Gastroesophageal sphincter (tissue), 4 donors: ENCODE measurements around the gene VPS35L. TPM values are rescaled to one million over a fixed set of nuclear protein-coding genes. Genes with fewer than 3 reads are reported as not detected.

Experiments used
- ATAC-seq: fragments of 150-250 bp; one replicate; pipeline ENCODE4 v1.9.1; 2016; ENCODE audit warnings: mild to moderate bottlenecking, moderate library complexity
- H3K27ac ChIP-seq, 4 donors: fragments of 200-600 bp; sonication (generic) in 3 of 4; 1 replicate in 3 of 4; 2 replicates in 1 of 4; pipeline ENCODE4 v1.5.1; 2016 to 2019
- H3K27me3 ChIP-seq: fragments of 200-600 bp; sonication (generic); one replicate; pipeline ENCODE4 v1.5.1; 2019
- H3K36me3 ChIP-seq, 2 donors: fragments of 200-600 bp; sonication (generic); one replicate each; pipeline ENCODE4 v1.5.1; 2019; ENCODE audit warnings: control low read depth in 1 of 2
- H3K4me1 ChIP-seq, 3 donors: fragments of 200-600 bp; sonication (generic); 1 replicate in 2 of 3; 2 replicates in 1 of 3; pipeline ENCODE4 v1.5.1; 2016 to 2019; ENCODE audit warnings: control low read depth in 2 of 3
- H3K4me3 ChIP-seq, 2 donors: fragments of 200-600 bp; sonication (generic); one replicate each; pipeline ENCODE4 v1.5.1; 2019; ENCODE audit warnings: mild to moderate bottlenecking in 1 of 2, moderate library complexity in 1 of 2
- H3K9me3 ChIP-seq, 3 donors: fragments of 200-600 bp; sonication (generic); one replicate each; pipeline ENCODE4 v1.5.1; 2017 to 2019; ENCODE audit warnings: control low read depth in 2 of 3
- EP300 ChIP-seq: sonication (generic); formaldehyde crosslinking; IDR thresholded peaks from one replicate; pipeline ENCODE4 v1.6.1; 2017; ENCODE audit warnings: antibody characterized with exemption, mild to moderate bottlenecking
- POLR2A ChIP-seq, 2 donors: fragments of 450-650 bp; IDR thresholded peaks; one replicate each; pipeline ENCODE4 v1.6.1; 2017; ENCODE audit warnings: antibody characterized with exemption in 2 of 2, mild to moderate bottlenecking in 2 of 2, moderate library complexity in 1 of 2
- POLR2AphosphoS5 ChIP-seq: sonication (generic); formaldehyde crosslinking; IDR thresholded peaks from one replicate; pipeline ENCODE4 v1.6.1; 2017; ENCODE audit warnings: antibody characterized with exemption
- WGBS, 2 donors: methylation state at CpG; one replicate each; pipeline ENCODE4 v1.1.5; 2018; ENCODE audit warnings: low coverage in 1 of 2; 5-methylcytosine and 5-hydroxymethylcytosine counted together
- total RNA-seq, 4 donors: library from RNA; depleted of rRNA; stranded (reverse); fragments of >200 nt; gene quantifications; one replicate each; pipeline ENCODE4 v1.1.0, GENCODE V29; 2016
- TF ChIP-seq, protein P1 (sequence below), 4 experiments: fragments of 200-600 bp in 2 of 4; fragments of 450-650 bp in 2 of 4; sonication (generic) in 1 of 4; IDR thresholded peaks; one replicate each; pipeline ENCODE4 v1.5.1; 2017 to 2019; ENCODE audit warnings: antibody characterized with exemption in 4 of 4, mild to moderate bottlenecking in 2 of 4, moderate library complexity in 2 of 4

Gene VPS35L
- total RNA-seq, 4 donors from 2014 or later = 39.0 to 59.6 (median 46.9) TPM

DNA sequence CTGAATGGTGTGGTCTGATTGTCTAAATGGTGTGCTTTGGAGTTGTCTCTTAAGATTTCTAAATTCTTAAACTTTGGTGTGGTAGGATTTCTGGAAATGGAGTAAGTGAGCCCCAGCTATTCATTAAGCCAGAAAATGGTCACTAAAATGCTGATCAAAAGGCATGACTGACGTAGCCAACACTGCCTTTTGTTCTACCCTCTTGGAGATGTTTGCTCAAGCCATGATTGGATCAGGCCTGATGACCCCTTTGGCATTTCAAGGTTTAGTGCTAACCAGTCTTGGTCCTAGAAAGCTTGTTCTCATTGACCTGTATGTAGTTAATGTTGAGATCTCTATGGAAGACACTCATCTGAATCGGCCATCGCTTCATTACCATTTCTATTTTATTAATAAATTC is 94.5 kb downstream of the VPS35L start:
- ATAC-seq = no peak
- H3K4me1 ChIP-seq = peaks cover 0 to 11% (median 0%) of the 10 kb centered on the region in 3 donors
- WGBS, 2 donors = 97 to 100% methylated on average over 2 to 3 of the region's 3 CpGs
- no peaks in the 10 kb centered on the region for H3K27me3 ChIP-seq
- H3K27ac ChIP-seq = no peak overlapping the region
- H3K9me3 ChIP-seq = no peaks in the 10 kb centered on the region
- TF ChIP-seq, protein P1, sequence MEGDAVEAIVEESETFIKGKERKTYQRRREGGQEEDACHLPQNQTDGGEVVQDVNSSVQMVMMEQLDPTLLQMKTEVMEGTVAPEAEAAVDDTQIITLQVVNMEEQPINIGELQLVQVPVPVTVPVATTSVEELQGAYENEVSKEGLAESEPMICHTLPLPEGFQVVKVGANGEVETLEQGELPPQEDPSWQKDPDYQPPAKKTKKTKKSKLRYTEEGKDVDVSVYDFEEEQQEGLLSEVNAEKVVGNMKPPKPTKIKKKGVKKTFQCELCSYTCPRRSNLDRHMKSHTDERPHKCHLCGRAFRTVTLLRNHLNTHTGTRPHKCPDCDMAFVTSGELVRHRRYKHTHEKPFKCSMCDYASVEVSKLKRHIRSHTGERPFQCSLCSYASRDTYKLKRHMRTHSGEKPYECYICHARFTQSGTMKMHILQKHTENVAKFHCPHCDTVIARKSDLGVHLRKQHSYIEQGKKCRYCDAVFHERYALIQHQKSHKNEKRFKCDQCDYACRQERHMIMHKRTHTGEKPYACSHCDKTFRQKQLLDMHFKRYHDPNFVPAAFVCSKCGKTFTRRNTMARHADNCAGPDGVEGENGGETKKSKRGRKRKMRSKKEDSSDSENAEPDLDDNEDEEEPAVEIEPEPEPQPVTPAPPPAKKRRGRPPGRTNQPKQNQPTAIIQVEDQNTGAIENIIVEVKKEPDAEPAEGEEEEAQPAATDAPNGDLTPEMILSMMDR (IDR thresholded peaks at IDR 0.05) = no peak
- no peak for TF ChIP-seq POLR2A (IDR thresholded peaks at IDR 0.05)
- TF ChIP-seq POLR2AphosphoS5 = no peak
- TF ChIP-seq EP300 = no peak
- peaks cover 0 to 94% of the 10 kb centered on the region in 2 donors for H3K36me3 ChIP-seq
- H3K4me3 ChIP-seq = no peak overlapping the region

- ATAC-seq = no peak
- Histone ChIP-seq H3K4me1 (no peaks in the 10 kb centered on the region), H3K4me3 (no peak overlapping the region), H3K9me3 (no peaks in the 10 kb centered on the region), H3K36me3 (peaks cover 0 to 96% of the 10 kb centered on the region in 2 donors), H3K27ac (no peak overlapping the region), H3K27me3 (no peaks in the 10 kb centered on the region)
- 80 to 88% methylated on average over 5 of the region's 9 CpGs for WGBS, 2 donors
- TF ChIP-seq EP300 (no peak), POLR2AphosphoS5 (no peak), POLR2A (IDR thresholded peaks at IDR 0.05) (no peak)
- TF ChIP-seq, protein P1 (IDR thresholded peaks at IDR 0.05) = no peak
These were observed 98.6 kb downstream of the VPS35L start for GRCh38 chr16:19654147-19654546.

GRCh38 chr16:19655242-19655777 is 99.8 kb downstream of the VPS35L start:
- WGBS, 2 donors = 83 to 85% methylated on average over 6 of the region's 9 CpGs
- H3K27ac ChIP-seq = no peak overlapping the region
- H3K27me3 ChIP-seq = no peaks in the 10 kb centered on the region
- peaks cover 0 to 90% of the 10 kb centered on the region in 2 donors for H3K36me3 ChIP-seq
- H3K9me3 ChIP-seq = no peaks in the 10 kb centered on the region
- no peaks in the 10 kb centered on the region for H3K4me1 ChIP-seq
- TF ChIP-seq POLR2AphosphoS5 (no peak), EP300 (no peak)
- no peak overlapping the region for H3K4me3 ChIP-seq
- ATAC-seq = no peak

- Histone ChIP-seq H3K4me3 (no peak overlapping the region), H3K27me3 (no peaks in the 10 kb centered on the region), H3K4me1 (no peaks in the 10 kb centered on the region), H3K36me3 (peaks cover 0 to 83% of the 10 kb centered on the region in 2 donors), H3K9me3 (no peaks in the 10 kb centered on the region), H3K27ac (no peak overlapping the region)
- ATAC-seq = no peak
- WGBS, 2 donors = 52 to 92% methylated on average over 2 to 3 of the region's 4 CpGs
- TF ChIP-seq EP300 (no peak), POLR2A (IDR thresholded peaks at IDR 0.05) (no peak), POLR2AphosphoS5 (no peak)
- TF ChIP-seq, protein P1 (IDR thresholded peaks at IDR 0.05) = no peak
These were observed 102.3 kb downstream of the VPS35L start for GRCh38 chr16:19657831-19658230.

- Histone ChIP-seq H3K4me1 (no peaks in the 10 kb centered on the region), H3K27me3 (no peaks in the 10 kb centered on the region), H3K4me3 (no peak overlapping the region), H3K36me3 (peaks cover 0 to 71% of the 10 kb centered on the region in 2 donors), H3K27ac (no peak overlapping the region), H3K9me3 (no peaks in the 10 kb centered on the region)
- no peak for TF ChIP-seq POLR2AphosphoS5
- no peak for TF ChIP-seq EP300
- no peak for TF ChIP-seq POLR2A (IDR thresholded peaks at IDR 0.05)
- TF ChIP-seq, protein P1 (IDR thresholded peaks at IDR 0.05) = no peak
- WGBS, 2 donors = 85 to 100% methylated on average over 1 of the region's 1 CpG
- no peak for ATAC-seq
These were observed 104.1 kb downstream of the VPS35L start for GRCh38 chr16:19659554-19659953.
